ENCODE results near the gene PERM1. TPM values are rescaled to one million over a fixed set of nuclear protein-coding genes. Genes with fewer than 3 reads are reported as not detected.
A peak's percentile ranks its signal among the peaks of the same experiment; 100 is the strongest.
"Not testable (repeated sequence)": the region's sequence is repeated elsewhere in the genome, so short reads cannot be mapped to it uniquely, and the experiment has no call there.

The PERM1 gene
- total RNA-seq, 6 donors from 2014 or later, result 0.15 to 1.0 (median 0.36) TPM; not detected in 2

- peaks cover 25 to 44% (median 37%) of the 10 kb centered on the region in 4 donors for H3K4me1 ChIP-seq
- no peak overlapping the region for H3K27ac ChIP-seq
- ATAC-seq (ENCODE audit: low FRiP score in 2 of 2), result no peak
- peak in 1 of 2 donors; percentile 61 for DNase-seq
- WGBS, 2 donors, result 74 to 80% methylated on average over 13 to 23 of the region's 24 CpGs
- TF ChIP-seq POLR2AphosphoS5 (IDR thresholded peaks at IDR 0.05), result no peak
- no peak for TF ChIP-seq EP300 (IDR thresholded peaks at IDR 0.05)
- no peak for TF ChIP-seq CTCF (IDR thresholded peaks at IDR 0.05)
- no peak for TF ChIP-seq POLR2A (IDR thresholded peaks at IDR 0.05)
- peaks cover 0 to 2% (median under 1%) of the 10 kb centered on the region in 4 donors for H3K9me3 ChIP-seq
- no peak overlapping the region for H3K4me3 ChIP-seq
- no peaks in the 10 kb centered on the region for H3K36me3 ChIP-seq
- peaks cover 0 to 41% (median 18%) of the 10 kb centered on the region in 4 donors for H3K27me3 ChIP-seq
Measured at GRCh38 chr1:996851-997712, 15.2 kb upstream of the PERM1 start.

GRCh38 chr1:995665-996633 lies 14.1 kb upstream of the PERM1 start:
- WGBS, 2 donors, result 31 to 35% methylated on average over 10 to 25 of the region's 30 CpGs
- Histone ChIP-seq H3K36me3 (no peaks in the 10 kb centered on the region), H3K4me1 (peaks cover 17 to 33% (median 26%) of the 10 kb centered on the region in 4 donors), H3K4me3 (no peak overlapping the region), H3K27me3 (peaks cover 0 to 34% (median 16%) of the 10 kb centered on the region in 4 donors), H3K9me3 (peaks cover 0 to 10% (median 5%) of the 10 kb centered on the region in 4 donors), H3K27ac (no peak overlapping the region)
- TF ChIP-seq EP300 (IDR thresholded peaks at IDR 0.05) (no peak), CTCF (IDR thresholded peaks at IDR 0.05) (no peak), POLR2AphosphoS5 (IDR thresholded peaks at IDR 0.05) (no peak), POLR2A (IDR thresholded peaks at IDR 0.05) (no peak)
- DNase-seq, result peak in 1 of 2 donors; percentile 69
- no peak for ATAC-seq (ENCODE audit: low FRiP score in 2 of 2)

- H3K4me3 ChIP-seq; H3K9me3 ChIP-seq; H3K27ac ChIP-seq; ATAC-seq (ENCODE audit: low FRiP score in 2 of 2); H3K36me3 ChIP-seq; DNase-seq: not testable (repeated sequence)
- 56 to 85% methylated on average over 2 to 6 of the region's 6 CpGs for WGBS, 2 donors
- H3K27me3 ChIP-seq, result peaks cover 0 to 24% (median 15%) of the 10 kb centered on the region in 4 donors
- H3K4me1 ChIP-seq, result peaks cover 9 to 19% (median 17%) of the 10 kb centered on the region in 4 donors
Measured at GRCh38 chr1:994546-994945, 12.7 kb upstream of the PERM1 start.

- 76 to 77% methylated on average over 10 to 15 of the region's 15 CpGs for WGBS, 2 donors
Measured at GRCh38 chr1:993379-993995, 11.6 kb upstream of the PERM1 start.

More at GRCh38 chr1:993379-993995, 11.6 kb upstream of the PERM1 start:
- Histone ChIP-seq H3K9me3 (peaks cover 0 to 10% (median 5%) of the 10 kb centered on the region in 4 donors), H3K36me3 (no peaks in the 10 kb centered on the region), H3K4me3 (no peak overlapping the region), H3K27ac (no peak overlapping the region), H3K27me3 (peaks cover 0 to 14% (median 9%) of the 10 kb centered on the region in 4 donors), H3K4me1 (peaks cover 4 to 8% (median 6%) of the 10 kb centered on the region in 4 donors)
- ATAC-seq (ENCODE audit: low FRiP score in 2 of 2) (no peak), DNase-seq (no peak)
- no peak for TF ChIP-seq POLR2AphosphoS5 (IDR thresholded peaks at IDR 0.05)
- no peak for TF ChIP-seq CTCF (IDR thresholded peaks at IDR 0.05)
- no peak for TF ChIP-seq EP300 (IDR thresholded peaks at IDR 0.05)
- TF ChIP-seq POLR2A (IDR thresholded peaks at IDR 0.05), result no peak

All from upper lobe of left lung (tissue), 6 donors.